Suppressor macrophage treated with lipopolysaccharide for 4 hours (primary cell): ENCODE data around the gene UCKL1.
"Not testable (repeated sequence)": the region's sequence is repeated elsewhere in the genome, so short reads cannot be mapped to it uniquely, and the experiment has no call there.

ENCODE experiments used
- DNase-seq: peaks from one replicate; pipeline ENCODE4 v3.0.0-alpha.2; 2020

The UCKL1 gene

DNA sequence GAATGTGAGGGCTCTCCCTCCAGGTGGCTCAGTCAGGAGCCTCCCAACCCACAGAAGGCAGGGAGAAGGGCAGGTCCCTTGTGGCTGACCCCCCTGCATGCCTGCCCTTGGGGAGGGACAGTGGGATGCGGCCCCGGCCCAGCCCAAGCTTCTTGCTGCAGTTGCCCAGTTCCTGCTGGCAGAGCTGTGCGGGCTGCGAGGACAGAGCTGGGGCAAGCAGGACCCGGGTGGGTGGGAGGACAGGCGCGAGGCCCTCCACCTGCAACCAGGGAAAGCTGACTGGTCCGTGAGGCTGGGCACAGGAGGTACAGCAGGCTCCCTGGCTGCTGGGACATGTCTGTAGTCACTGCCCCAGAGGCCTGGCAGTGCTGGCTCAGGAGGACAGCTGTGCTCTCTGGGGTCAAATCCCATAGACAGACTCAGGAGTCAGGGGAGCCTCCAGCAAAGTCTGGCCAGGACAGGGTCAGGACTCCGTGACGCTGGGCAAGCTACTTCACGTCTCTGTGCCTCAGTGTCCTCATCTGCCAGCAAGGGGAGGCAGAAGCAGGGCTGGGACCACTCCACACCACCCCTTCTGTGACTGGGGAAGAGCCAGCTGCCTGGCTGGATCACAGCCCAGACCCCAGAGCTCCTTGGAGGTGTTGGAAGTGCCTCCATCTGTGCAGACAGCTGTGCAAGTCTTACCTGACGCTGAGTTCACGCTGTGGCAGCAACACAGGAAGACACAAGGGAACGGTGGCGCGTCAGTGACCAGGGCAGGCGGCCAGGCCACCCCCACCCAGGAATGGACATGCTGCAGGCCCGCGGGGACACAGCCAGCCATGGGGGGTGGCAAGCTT, 13.0 kb downstream of the UCKL1 start:
- no peak for DNase-seq

DNA sequence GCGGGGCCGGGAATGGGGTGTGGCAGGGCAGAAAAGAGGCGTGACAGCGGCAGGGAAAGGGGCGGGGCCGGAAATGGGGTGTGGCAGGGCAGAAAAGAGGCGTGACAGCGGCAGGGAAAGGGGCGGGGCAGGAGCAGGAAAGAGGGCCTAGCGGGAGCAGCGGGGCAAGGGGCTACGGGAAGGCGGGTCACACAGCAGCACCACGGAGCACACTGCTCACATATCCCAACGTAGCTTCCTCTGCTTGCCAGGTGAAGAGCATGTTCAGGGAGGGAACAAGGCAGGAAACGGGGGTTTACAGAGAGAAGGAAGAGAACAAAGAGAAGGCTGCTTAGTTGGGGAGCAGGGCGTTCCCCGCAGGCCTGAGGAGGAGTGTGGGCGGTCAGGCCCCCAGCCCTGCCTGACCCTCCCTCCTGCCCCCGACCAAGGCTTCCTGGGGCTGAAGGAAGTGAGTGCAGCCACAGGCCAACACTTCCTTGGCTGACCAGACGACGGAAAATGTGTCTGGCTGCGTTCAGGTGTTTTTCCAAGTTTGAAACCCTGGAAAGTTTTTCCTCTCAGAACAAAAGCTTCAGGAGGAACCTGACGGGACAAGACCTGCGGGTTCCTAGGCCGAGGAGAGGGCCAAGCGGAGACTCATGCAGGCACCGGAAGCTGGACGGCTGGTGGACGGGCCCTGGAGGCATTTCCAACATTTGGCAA, 13.8 kb downstream of the UCKL1 start:
- DNase-seq, result peak; percentile 54

DNA sequence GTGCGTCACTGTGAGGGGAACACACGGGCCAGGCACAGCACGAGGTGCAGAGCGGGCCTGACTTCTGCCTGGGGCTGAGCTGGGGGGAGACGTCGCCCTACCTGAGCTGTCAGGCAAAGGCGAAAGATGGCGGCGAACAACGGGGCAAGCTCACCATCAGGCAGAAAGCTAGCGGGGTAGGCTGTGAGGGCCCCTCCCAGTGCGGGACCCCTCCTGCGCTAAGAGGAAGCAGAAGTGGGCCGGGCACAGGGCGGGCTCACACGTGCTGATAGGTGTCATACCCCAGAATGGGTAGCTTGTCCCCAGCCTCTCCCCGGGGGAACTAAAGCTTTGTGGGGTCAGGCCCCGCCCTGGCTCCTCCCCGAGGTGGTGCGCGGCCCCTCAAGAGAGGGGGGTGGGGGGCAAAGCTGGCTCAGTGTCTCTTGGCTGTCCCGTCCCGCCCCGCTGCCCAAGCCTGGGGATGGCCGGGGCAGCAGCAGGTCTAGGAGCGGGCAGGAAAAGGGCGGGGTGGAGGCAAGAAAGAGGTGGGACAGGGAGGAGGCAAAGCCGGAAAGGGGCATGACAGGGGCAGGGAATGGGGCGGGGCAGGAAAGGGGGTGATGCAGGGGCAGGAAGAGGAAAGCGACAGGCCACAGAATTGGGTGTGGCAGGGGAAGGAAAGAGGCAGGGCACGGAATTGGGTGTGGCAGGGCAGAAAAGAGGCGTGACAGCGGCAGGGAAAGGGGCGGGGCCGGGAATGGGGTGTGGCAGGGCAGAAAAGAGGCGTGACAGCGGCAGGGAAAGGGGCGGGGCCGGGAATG, 14.7 kb downstream of the UCKL1 start:
- DNase-seq, result peak; percentile 72

DNA sequence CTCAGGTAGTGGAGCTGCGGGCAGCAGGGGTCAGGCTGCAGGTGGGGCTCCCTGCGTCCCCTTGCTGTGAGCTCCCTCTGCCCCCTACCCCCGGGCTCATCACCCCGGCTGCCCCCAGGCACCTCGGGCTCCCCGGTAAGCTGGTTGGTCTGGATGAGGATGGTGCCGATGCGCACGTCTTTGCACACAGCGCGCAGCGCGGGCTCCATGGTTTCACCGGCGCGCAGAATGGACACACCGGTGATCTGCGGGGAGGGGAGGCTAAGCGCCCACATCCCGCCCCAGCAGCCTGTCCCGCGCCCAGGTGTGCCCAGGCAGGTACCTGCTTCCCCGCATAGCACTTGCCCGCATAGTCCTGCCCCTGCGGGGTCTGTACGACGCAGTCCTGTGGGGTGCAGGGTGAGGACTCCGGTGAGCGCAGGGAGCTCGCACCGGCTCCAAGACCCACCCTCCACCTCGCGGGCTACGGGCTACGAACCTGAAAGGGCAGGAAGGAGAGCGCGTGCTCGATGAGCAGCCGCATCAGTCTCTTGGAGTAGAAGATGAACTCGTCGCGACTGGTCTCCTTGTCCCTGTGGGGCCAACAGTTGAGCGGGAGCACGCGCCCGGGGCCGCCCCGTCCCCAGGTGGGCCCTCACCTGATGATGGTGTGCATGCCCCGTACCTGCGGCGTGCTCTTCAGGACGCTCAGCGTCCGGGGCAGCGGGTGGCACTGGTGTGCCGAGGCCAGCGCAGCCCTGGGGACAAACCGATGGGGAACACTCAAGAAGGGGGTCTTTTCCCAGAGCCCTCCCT, 15.5 kb downstream of the UCKL1 start:
- no peak for DNase-seq

DNA sequence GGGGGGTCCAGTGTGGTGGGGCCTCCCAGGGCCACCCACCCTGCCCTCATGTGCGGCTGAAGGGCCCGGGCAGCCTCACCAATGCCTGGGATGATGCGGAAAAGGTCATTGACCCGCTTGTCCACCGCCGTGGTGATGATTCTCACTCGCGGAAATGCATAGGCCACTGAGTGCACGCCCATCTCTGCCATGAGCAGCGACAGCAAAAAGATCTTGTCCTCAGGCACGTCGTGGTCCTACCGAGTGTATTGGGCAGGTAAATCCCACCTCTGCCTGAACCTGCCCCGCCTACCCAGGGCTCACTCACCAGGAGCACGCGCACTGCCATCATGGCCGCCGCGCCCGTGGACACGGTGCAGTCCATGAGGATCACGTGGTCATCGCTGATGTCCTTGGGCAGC, 16.1 kb downstream of the UCKL1 start:
- no peak for DNase-seq

DNA sequence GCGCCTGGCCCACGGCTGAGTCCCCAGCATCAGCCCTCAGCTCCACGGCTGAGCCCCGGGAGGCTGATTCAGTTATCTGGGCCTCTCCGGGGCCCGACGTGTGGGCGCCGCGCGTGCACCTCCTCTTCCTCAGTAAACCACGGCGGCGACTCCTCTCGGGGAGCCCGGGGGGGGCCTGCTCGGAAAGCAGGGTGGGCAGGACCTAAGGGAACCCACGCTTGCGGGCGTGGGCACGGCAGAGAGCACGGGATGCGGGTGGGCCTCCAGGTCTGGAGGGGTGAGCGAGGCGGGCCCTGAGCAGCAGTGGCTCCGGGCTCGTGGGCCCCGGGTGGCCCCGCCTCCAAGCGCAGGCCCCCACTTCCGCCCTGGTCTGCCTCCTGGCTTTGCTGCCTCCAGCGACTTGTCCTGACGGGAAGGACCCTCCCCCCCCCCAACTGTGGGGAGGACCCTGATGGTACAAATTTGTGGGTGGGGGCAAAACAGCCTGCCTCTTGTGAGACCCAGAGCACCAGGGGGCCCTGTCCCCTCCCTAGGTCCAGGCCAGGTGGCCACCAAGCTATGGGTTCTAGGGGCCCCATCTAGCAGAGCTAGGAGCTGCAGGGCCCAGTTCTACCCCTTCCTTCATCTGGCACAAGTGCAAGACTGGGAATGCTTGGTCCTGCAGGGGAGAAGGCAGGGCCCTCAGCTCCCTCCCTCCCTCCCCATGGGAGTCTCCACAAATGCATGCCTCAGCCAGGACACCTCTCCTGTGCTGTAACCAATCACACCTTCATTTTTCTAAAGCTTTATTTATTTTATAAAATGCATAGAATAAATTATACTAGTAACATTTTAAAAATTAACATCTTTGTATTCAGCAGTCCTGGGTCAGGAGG, 16.9 kb downstream of the UCKL1 start:
- DNase-seq, result no peak

DNA sequence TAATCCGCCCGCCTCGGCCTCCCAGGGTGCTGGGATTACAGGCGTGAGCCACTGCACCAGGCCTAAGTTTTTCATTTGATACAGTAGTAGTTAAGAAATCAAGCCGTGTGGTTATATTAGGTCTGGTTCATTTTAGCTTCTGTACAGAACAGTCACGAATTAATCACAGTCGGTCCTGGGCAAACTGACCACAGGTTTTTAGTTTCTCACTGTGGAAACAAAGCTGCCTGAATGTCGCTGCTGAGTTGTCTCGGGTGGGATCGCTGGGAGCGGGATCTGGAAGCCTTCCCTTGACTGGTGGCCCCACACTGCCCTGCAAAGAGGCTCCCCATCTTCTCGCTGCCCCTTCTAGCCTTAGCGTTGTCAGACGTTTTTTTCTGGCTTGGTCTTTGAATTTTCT, 18.6 kb downstream of the UCKL1 start:
- no peak for DNase-seq

DNA sequence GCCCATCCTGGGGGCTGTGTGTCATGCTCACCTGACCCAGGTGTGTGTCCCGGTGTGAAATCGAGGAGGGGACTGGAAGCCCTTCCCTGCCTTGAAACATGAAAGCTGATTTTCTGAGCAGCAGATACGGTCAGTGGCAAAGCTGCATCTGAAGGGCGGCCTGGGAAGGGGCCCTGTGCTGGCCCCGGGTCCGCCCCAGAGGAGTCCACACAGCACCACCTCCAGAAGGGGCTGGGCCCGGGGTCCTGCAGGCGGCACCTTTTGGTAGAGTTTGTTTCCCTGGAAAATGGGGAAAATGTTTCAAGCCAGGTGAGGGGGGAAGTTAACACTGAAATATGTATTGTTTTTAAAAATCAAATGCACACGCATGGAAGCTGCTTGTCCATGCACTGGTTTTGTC, 20.8 kb downstream of the UCKL1 start:
- no peak for DNase-seq

DNA sequence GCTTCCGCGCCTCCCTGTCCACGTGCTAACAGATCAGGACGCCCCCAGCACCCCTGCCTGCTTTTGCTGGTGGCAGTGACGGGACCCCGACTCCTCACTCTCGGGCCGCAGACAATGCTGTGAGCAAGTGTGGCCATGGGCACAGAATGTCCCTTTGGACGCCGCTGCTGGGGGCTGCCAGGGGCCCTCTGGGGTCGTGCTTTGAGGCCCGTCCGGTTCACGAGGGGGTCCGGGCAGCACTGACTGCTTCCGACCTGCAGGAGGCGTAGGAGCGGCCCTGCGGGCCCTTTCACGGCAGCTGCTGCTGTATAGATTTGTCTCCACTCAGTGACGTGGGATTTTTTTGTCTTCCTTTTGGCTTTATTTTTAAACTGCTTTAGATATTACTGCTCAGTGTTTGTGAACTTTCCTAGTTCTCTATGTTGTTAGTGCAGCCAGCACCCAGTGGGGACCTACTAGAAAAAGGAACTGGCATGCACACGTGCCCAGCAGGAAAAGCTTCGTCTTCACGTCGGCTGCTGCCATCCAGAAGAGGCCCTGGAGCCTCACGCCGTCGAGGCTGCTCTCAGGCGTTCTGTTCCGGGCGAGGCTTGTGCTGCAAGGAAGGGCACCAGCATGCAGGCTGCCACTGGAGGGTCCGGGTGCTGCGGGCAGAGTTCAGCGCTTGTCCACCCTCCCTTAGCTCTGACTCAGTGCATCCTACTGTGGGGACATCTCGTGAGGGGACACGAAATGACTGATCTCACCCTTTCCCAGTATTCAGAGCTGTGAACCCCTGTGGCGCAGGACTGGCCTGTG, 21.7 kb downstream of the UCKL1 start:
- no peak for DNase-seq

DNA sequence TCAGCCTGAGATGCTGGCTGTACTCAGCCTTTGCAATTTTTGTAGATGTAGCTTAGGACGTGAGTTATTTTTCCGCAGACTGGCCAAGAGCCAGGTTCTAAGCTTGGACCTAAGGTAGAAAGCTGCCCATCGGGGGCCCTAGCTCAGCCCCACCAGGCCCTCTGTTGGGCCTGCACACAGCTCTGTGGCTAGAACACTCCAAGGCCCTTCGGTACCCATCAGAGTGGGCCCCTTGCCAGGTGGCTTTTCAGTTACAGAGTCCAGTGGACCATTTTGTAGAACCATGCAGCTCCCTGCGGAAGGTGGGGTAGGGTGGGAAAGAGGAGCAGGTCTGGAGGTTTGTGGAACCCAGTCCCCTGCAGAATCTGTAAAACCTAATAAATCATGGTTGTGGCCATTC, 22.6 kb downstream of the UCKL1 start:
- DNase-seq, result no peak

DNA sequence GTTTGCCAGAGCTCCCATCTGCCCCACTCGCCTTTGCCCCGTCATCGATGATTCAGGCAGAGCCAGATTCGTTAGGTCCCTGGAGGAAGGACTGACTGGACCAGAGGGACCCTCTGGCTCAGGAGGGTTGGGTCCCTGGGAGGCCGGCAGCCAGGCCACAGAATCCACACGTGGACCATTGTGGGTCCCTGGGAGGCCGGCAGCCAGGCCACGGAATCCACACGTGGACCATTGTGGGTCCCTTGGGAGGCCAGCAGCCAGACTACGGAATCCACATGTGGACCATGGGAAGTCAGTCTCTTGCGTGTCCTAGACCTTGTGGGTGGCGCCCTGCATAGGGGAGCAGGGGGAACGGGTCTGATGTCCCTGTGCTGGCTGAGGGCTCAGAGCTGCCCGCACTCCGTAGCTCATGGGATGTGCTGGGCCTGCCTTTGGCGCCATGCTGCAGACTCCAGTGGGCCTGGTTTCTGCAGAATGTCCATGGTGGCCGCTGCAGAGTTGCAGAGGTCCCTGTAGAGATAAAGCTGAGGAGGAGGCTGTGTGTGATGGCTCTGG, 23.5 kb downstream of the UCKL1 start:
- no peak for DNase-seq

DNA sequence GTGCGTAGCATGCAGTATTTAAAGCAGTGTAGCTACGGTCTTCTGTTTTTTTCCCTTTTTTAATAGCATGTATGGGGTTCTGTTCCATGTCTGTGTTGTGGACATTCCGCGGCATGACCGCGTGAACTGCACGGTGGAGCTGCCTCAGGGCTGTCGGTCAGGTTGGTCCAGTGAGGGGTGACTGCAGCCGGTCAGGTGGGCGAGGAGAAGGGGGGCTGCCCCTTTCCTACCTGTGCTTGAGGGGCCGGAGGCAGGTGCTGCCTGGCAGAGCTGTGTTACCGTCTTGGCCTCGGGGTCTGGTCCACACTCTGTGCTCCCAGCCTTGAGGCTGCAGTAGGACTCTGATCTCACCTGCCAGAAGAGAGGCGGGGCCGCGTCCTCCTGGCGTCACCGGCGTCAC, 24.5 kb downstream of the UCKL1 start:
- DNase-seq, result no peak

DNA sequence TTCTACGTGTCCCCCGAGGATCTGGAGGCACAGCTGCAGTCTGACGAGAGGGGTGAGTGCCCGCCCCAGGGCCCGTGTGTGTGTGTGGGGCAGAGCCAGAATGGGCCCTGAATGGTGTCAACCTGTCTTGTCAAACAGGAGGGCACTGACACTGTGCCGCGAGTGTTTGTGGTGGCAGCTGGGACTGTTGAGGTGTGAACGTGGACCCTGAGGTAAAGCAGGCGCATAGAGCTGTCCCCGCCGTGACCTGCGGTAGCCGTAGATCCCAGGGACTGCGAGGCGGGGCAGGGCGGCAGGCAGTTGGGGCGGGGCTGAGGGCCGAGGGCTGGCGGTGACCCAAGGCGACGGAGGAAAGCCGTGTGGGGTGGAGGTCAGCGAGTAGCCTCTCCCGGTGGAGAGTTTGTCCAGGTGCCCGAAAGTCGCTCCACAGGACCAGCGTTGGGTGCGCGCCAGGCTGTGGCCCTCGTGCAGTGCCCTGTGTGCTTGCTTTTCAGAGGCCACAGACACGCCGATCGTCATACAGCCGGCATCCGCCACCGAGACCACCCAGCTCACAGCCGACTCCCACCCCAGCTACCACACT, 25.2 kb downstream of the UCKL1 start:
- DNase-seq, result no peak

DNA sequence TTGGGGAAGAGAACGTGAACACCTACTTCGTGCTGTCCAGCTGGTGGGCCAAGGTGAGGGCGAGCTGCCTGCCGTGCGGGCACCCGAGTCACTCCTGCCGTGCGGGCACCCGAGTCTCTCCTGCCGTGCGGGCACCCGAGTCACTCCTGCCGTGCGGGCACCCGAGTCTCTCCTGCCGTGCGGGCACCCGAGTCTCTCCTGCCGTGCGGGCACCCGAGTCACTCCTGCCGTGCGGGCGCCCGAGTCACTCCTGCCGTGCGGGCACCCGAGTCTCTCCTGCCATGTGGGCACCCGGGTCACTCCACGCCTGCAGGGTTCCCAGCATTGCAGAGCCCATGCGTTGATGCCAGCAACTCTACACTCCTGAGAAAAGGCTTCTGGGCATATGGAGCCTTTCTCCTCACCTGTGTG, 26.7 kb downstream of the UCKL1 start:
- DNase-seq, result not testable (repeated sequence)

DNA sequence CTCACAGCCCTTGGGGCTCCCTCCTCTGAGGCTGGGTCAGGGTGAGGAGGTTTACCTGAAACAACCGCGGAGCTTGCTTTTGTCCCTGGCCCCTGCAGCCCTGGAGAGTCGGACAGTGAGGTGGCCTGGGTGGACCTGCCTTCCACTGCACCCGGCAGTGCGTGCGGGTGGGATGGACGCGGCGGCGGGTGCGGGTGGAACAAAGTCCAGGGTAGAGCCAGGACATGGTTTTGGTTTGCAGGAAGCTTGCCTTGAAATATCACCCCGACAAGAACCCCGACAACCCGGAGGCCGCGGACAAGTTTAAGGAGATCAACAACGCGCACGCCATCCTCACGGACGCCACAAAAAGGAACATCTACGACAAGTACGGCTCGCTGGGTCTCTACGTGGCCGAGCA, 27.1 kb downstream of the UCKL1 start:
- DNase-seq, result no peak

DNA sequence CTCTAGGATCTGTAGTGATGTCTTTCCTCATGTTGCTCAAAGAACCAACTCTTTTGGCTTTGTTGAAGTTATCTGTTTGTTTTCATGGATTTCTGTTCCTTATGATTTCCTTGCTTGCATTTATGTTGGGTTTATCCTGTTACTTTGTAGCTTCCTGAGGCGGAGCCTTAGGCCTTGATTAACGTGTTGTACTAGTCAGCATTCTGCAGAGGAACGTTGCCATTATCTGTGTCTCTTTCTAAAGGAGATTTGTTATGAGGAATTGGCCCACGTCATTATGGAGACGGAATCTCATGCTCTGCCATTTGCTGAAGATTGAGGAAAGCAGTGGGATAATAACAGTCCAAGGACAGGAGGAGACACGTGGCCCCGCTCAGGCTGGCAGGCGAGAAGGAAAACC, 29.9 kb downstream of the UCKL1 start:
- DNase-seq, result no peak

DNA sequence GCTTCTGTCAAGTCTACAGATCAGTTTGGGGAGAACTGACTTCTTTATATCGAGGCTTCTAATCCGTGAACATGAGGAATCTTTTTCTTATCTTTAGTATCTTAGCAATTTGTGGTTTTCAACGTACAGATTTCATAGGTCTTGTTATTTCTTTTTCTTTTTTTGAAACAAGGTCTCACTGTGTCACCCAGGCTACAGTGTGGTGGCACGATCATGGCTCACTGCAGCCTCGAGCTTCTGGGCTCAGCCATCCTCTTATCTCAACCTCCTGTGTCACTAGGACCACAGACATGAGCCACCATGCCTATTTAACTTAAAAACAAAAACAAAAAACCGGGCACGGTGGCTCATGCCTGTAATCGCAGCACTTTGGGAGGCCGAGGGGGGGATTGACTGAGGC, 32.0 kb downstream of the UCKL1 start:
- DNase-seq, result no peak

DNA sequence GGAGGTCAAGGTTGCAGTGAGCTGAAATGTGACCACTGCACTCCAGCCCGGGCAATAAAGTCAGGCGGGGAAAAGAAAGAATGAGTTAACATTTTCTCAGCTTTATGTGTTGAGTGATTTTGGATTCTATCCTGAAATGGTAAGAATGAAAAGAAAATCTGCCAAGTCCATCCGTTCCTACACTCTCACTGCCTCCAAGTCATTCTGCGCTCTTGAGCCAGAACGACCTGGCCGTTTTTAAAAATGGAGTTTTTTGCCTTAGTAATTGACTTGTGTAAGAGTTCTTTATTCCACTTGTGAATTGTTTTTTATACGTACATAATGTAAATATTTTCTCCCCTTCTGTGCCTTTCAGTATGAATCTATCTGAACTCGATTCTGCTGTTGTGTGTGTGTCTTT, 32.6 kb downstream of the UCKL1 start:
- DNase-seq, result no peak

DNA sequence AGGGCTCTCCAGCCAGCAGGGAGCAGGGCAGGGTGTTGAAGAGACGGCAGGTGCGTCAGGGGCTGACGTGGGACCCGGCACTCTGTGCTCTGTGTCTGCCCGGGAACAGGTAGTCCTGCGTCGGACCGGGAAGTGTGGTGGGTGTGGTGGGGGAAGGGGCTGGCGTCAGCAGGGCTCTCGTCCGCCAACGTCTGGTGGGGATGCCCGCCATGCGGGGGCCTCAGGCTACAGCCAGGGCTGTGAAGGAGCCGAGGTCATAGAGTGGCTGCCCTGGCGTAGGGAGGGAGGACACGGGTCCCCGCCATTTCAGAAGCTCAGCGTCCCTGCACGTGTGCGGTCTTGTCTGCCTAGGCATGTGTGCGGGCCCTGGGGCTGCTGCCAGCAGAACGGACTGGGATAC, 36.0 kb downstream of the UCKL1 start:
- DNase-seq, result no peak

DNA sequence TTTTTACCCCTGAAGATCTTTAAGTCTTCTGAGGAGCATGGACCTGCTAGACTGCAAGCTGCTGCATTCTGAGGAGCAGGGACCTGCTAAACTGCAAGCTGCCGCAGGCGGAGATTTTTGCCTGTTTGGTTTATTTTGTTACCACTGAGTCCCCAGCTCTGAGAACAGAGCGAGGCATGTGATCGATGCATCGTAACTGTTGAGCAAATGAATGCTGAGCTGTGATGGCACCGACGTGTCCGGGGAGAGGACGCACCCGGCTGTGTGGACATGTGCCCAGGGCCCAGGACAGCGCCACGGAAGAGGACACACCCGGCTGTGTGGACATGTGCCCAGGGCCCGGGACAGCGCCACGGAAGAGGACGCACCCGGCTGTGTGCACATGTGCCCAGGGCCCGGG, 37.1 kb downstream of the UCKL1 start:
- no peak for DNase-seq
